Fibroblast of gingiva (primary cell): Measurements from ENCODE around the gene GAS2L1.

ENCODE experiments used
- DNase-seq: peaks from one replicate; pipeline ENCODE4 v3.0.0-alpha.2; 2011; ENCODE audit warnings: low read depth

The GAS2L1 gene

GRCh38 chr22:29306175-29306834 is at the start of gene GAS2L1:
TSS of gene GAS2L1 (plus strand) at chr22:29306650. CDS start at chr22:29308106, 1,456 bp downstream.
- DNase-seq: peak; percentile 80

DNA sequence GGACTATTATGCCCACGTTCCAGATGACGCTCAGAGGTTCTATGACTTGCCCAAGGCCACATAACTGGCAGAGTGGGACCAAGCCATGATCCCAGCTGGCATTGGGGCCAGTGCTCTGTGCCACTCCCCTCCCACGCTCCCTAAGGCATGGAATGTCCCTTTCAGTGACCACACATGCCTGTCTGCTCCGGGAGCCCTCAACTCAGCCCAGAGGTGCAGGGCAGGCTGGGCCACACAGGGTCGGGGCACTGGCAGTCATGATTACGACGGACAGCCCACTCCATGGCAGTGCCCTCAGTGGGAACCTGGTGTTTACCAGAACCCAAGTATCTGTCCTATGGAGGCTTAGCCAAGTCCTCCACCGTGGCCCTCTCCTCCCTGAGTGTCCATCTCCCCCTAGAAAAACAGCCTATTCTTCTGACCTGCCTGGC is 48.7 kb upstream of the GAS2L1 start:
- no peak for DNase-seq

- DNase-seq: no peak
Measured at GRCh38 chr22:29258407-29259252, 47.8 kb upstream of the GAS2L1 start.

- DNase-seq: no peak
Measured at GRCh38 chr22:29259253-29259899, 47.1 kb upstream of the GAS2L1 start.

DNA sequence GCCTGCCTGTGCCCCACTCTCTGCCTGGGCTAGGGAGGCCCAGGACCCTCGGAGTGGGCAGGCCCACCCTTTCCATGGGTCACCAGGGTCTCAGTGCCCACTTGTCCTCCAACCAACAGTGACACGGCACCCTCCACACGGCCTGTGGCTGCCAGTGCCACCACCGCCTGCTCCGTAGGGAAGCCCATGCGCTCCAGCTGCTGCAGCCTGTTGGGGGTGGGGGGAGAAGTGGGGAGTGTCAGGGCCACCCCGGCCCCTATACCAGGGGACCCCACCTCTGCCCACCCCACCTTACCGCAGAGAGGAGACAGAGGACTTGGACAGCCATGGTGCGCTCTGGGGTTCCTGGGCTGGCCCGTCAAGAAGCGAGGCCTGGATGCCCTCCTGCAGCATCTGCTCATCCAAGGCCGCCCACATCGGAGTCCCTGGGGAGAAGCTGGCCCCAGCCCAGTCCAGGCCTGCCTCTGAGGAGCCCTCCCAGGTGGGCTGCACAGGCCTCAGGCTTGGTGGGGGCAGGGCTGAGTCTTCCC is 46.4 kb upstream of the GAS2L1 start:
- no peak for DNase-seq

- no peak for DNase-seq
Measured at GRCh38 chr22:29260601-29261315, 45.7 kb upstream of the GAS2L1 start.

GRCh38 chr22:29263791-29264276 is 42.6 kb upstream of the GAS2L1 start:
- no peak for DNase-seq

DNA sequence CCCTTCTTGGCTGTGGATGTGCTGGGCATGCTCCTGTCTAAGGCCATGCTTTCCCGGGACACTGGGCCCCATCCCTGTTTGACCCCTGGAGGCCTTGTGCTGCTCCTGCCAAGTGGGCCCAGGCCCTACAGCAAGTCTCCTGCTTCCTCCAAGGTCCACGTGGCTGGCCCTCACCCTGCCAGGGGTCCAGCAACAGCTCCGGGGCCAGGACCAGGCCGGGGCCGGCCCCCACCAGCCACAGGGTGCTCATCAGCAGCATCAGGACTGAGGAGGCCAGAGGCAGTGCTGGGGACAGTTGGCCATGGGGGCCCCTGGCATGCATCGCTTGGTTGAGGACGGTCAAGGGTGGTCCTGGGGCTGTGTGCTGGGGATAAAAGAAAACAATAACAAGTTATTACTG is 41.1 kb upstream of the GAS2L1 start:
- no peak for DNase-seq

DNA sequence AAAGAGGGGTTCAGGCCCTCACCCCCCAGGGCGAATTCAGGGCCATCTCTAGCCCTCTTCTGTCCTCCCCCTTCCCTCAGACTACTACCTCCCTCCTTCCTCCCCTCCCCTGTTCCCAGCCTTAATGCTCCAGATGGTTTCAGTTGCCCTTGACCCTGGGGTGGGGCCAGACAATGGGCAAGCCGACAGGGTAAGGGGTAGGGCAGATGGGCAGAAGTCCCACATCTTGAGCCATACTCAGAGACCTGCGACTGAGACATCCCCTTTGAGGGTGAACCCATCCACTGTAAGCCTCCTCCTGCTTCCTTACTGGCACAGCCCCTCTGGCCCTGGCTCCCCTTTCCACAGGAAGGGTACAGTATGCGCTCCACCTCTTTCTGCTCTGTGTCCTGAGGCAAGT is 40.5 kb upstream of the GAS2L1 start:
- peak; percentile 75 for DNase-seq

DNA sequence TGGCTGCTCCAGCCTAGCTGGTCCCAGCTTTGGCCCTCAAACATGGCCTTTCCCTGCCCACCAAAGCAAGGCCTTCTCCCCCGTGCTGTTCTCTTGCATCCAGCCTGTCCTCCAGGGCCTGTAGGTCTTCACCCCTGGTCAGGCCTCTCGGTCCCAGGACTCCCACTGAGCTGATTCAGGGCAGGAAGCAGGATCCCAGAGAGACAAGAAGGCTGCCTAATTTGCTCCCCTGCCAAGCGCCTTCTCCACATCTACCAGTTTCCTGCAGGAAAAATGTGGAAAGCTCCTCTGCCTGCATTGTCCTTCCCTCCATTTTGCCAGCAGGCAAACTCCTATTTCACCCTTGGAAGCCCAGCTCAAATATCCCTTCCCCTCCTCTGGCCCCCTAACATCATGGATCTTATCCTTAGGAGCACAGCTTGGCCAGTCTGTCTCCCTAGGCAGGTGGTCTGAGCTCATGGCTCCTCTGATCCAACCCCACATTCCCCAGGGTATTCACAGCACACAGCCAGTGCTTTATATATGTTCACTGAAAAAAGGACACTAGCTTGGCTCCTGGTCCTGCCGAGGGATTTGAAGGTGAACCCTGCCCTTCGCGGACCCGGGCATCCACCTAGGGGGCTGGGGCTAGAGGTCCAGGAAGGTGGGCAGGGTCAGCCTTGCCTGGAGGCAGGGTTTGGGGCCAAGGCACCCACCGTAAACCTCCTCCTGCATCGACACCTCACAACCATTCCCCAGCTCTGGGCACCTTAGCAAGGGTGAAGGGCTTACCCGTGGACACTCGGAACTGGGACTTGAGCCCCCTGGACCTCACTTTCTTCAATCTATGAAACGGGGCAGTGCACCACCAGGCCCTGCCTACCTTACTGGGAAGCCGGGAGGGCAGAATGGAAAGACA is 39.6 kb upstream of the GAS2L1 start:
- DNase-seq: peak; percentile 22

- no peak for DNase-seq
Measured at GRCh38 chr22:29267462-29267857, 39.0 kb upstream of the GAS2L1 start.

DNA sequence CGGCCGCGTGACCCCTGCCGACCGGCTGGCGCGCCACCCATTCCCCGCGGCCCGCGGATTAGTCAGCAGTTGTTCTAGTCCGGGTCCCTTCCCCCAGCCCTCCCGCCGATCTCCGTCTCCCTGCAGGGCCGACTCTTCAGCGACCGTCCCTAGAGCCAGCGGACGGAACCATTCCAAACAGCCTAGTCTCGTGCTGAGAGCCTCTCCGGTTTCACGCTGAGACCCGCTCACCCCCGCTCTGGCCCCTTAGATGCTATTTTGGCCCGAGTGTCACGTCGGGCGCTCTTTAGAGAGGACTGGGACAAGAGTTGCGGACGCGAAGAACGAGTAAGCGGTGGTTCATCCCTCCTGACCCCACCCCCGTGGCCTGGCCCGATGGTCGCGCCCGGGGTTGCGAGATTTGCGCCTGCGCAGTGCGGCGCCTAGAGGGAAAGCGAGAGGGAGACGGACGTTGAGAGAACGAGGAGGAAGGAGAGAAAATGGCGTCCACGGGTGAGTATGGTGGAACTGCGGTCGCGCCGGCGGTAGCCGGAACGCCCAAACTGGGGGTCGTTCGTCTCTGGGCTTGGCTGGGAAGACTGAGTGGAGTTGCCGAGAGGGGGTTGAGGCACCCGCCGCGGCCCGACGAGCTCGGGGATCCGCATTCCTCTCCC is 38.5 kb upstream of the GAS2L1 start, which contains the start of the genes EWSR1 and RHBDD3:
EWSR1 (plus strand) TSS at position 411 of the 653 bp plus-strand sequence; CDS start at position 480, 69 bp downstream.
RHBDD3 (minus strand) TSS at position 124 of the 653 bp plus-strand sequence. CDS start 2,355 bp downstream, outside the sequence.
- peak; percentile 98 for DNase-seq

DNA sequence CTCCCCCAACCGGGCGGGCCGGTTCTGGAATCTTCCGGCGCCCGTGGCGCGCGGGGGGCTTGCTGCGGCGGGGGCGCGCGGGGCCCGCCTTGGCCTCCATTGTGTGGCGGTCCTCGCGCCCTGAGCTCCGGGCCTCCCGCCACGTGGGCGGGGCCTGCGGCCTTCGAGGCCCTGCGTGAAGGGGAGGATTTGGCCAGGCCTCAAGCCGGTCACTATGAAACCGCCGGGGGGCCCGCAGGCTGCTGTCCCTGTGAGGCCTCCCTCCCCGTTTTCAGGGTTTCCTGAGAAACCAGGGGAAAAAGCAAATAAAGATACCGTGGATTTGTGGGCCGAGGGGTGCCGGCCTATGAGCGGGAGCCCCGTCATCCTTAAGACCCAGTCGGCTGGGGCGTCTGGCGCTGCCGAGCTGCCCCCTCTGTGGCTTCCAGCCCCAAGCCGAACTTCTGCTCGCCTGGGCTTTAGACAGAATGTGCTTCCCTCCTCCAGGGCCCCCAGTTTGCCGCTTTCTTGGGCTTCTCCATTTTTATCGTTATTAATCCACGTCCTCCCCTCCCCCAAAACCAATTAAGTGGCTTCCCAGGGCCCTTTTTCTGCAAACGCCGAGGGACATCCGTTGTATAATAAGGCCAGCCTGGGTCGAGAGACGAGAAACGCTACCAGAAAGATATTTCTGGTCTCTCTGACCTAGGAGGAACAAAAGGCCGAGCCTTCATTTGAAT is 37.8 kb upstream of the GAS2L1 start:
- peak; percentile 72 for DNase-seq

DNA sequence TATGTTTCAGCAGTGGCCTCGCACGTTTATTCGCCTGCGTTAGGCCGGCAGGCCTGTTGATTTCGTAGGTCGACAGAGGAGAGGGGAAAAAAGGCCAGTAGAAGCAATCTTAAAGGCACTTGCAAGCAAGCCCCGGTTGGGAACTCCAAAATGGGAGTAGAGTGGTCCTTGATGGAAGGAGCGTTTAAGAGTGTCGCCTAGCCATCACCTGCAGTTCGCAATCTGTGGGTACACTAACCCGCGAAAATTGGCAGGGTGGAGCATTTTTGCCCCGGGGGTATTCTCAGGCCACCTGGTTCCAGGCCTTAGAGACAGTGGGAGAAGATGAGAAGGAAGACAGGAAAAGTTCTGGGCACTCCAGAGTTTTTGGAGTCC is 37.2 kb upstream of the GAS2L1 start:
- DNase-seq: no peak

GRCh38 chr22:29269731-29270474 is 36.5 kb upstream of the GAS2L1 start:
- DNase-seq: no peak

- peak; percentile 34 for DNase-seq
Measured at GRCh38 chr22:29270475-29271271, 35.8 kb upstream of the GAS2L1 start.

- no peak for DNase-seq
Measured at GRCh38 chr22:29272624-29273023, 33.8 kb upstream of the GAS2L1 start.

DNA sequence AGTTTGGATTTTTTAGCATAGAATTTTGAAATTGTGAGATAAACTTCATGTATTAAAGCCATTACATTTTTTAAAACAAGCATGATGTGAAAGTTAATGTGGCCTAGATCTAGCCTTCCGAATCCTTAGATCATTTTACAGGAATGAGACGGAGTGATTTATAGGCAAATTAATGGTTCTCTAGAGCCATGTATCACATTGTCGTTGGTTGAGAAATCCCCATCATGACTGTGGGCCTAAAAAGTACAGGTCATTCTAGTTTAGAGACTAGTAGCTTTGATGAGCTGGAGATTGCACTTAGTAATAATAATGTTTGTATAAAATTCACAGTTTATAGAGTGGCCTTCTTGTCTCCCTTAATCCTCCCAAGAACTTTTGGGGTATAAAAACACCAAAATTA is 31.3 kb upstream of the GAS2L1 start:
- no peak for DNase-seq
